ENCODE results near the gene OGFOD3. TPM values are rescaled to one million over a fixed set of nuclear protein-coding genes. Genes with fewer than 3 reads are reported as not detected.

The OGFOD3 gene
- total RNA-seq, 2 experiments from 2014 or later: 12.9 to 13.7 TPM

DNA sequence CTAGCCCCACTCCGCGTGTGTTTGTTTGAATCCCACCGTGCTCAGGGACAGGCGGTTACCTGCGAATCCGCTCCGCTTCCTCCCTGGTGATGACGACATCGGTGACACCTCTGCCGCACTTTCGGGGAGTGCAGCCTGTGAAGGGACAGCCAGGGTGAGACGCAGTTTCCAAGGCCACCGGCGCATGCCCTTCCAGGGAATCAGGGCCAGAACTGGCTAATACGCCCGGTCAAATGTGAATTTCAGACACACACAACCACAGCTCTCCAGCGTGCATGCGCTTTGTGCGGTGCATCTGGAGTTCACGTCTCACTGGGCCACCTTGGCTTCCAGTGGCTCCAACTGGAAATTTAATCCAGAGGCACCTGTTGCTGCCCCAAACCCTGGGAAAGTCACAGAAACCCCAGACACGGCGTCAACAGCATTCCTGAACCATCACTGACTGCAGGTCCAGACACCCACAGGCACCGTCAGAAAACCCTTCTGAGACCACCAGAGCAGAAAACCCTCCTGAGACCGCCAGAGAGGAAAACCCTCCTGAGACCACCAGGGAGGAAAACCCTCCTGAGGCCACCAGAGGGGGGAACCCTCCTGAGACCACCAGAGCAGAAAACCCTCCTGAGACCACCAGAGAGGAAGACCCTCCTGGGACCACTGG lies 6.9 kb downstream of the OGFOD3 start:
- POLR2A ChIA-PET: no interaction called here
- no peak overlapping the region for H3K4me3 Mint-ChIP-seq
- H3K36me3 ChIP-seq (ENCODE audit: insufficient read depth, low read length): peaks cover 20% of the 10 kb centered on the region
- no peak for DNase-seq
- H3K9me3 ChIP-seq (ENCODE audit: control insufficient read depth in 1 of 2, insufficient read depth in 1 of 2, low read length in 2 of 2): no peaks in the 10 kb centered on the region
- no peak overlapping the region for H3K4me3 ChIP-seq (ENCODE audit: low read length)
- no peaks in the 10 kb centered on the region for H3K27me3 ChIP-seq (ENCODE audit: control insufficient read depth in 1 of 2, insufficient read depth in 2 of 2, low read length in 2 of 2)
- CTCF ChIA-PET: no interaction called here
- peaks cover 36% of the 10 kb centered on the region for H3K36me3 Mint-ChIP-seq (ENCODE audit: low read depth)
- no peak for ATAC-seq (ENCODE audit: poor library complexity)
- H3K27ac ChIP-seq (ENCODE audit: low read depth in 1 of 2, low read length in 2 of 2): no peak overlapping the region
- TF ChIP-seq, protein P1, sequence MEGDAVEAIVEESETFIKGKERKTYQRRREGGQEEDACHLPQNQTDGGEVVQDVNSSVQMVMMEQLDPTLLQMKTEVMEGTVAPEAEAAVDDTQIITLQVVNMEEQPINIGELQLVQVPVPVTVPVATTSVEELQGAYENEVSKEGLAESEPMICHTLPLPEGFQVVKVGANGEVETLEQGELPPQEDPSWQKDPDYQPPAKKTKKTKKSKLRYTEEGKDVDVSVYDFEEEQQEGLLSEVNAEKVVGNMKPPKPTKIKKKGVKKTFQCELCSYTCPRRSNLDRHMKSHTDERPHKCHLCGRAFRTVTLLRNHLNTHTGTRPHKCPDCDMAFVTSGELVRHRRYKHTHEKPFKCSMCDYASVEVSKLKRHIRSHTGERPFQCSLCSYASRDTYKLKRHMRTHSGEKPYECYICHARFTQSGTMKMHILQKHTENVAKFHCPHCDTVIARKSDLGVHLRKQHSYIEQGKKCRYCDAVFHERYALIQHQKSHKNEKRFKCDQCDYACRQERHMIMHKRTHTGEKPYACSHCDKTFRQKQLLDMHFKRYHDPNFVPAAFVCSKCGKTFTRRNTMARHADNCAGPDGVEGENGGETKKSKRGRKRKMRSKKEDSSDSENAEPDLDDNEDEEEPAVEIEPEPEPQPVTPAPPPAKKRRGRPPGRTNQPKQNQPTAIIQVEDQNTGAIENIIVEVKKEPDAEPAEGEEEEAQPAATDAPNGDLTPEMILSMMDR (IDR thresholded peaks at IDR 0.05): no peak
- peaks cover 12% of the 10 kb centered on the region for H3K4me1 ChIP-seq (ENCODE audit: insufficient read depth, low read length)
- peaks cover 10% of the 10 kb centered on the region for H3K4me1 Mint-ChIP-seq (ENCODE audit: low read depth)
- intact Hi-C loops (cut with DNase I, micrococcal nuclease): loop anchor here (5.0 to 10.0 kb wide), 4 partner anchors 143 to 377 kb away; partner anchors contain the start of genes DCXR (in 1 of the 2), RAC3 (in 1 of the 2) and TBCD (in 1 of the 2)
- no peaks in the 10 kb centered on the region for H3K9me3 Mint-ChIP-seq
- no peaks in the 10 kb centered on the region for H3K27me3 Mint-ChIP-seq
- H3K27ac Mint-ChIP-seq: no peak overlapping the region

DNA sequence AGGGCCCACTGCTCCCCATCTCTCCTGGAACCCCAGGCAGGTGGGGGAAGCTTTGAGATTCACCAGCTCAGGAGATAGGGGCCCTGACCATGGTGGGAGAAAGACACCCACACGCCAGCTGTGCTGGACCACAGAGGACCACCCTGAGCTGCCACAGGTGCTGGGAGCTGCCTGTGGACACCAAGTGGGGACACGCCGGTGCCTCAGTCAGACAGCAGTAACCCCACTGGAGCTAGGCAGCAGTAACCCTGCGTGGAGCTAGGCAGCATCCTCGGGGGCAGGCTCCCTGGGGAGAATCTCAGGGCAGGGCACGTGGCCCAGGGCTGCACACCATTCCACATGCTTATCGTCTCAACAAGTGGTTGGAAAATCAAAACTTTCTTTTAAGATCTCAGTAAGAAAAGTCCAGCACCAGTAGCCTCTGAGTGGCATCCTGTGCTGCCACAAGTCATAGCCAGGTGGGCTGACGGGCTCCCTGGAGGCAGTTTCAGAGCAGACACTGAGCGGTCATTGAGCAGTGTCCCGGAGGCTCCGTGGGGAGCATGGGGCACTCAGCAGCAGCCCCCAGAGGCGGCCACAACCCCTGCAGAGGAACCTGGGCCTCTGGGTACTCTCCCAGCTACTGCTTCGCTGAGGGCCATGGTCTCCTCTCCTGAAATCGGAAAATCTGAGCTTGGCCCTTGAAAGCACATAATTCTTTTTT lies 8.2 kb downstream of the OGFOD3 start:
- POLR2A ChIA-PET: interaction anchor here (0.6 kb wide), 1 partner anchor 8 kb away, joined by 3 read pairs; no protein-coding TSS in a partner anchor

DNA sequence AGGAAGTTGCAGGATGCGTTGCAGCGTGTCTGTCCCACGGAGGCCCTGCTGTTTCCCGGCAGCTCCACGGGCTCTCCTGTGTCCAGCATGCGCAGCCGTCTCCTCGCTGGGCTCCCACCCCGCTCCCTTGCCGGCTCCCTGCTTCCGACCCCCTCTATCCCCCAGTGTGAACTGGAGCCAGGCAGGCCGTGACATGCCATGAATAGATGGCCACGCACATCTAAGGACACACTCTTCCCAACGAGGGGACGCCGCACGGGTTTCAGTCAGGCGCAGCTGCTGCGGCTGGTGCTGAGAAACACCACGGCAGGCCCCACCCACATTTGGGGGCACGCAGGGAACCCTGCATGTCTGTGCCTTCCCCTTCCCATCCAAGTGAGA lies 9.5 kb downstream of the OGFOD3 start:
- H3K27me3 Mint-ChIP-seq: no peaks in the 10 kb centered on the region
- H3K9me3 Mint-ChIP-seq: no peaks in the 10 kb centered on the region
- POLR2A ChIA-PET: no interaction called here
- H3K4me3 Mint-ChIP-seq: no peak overlapping the region
- Histone ChIP-seq H3K4me3 (ENCODE audit: low read length) (no peak overlapping the region), H3K4me1 (ENCODE audit: insufficient read depth, low read length) (no peaks in the 10 kb centered on the region), H3K27me3 (ENCODE audit: control insufficient read depth in 1 of 2, insufficient read depth in 2 of 2, low read length in 2 of 2) (no peaks in the 10 kb centered on the region), H3K9me3 (ENCODE audit: control insufficient read depth in 1 of 2, insufficient read depth in 1 of 2, low read length in 2 of 2) (no peaks in the 10 kb centered on the region), H3K36me3 (ENCODE audit: insufficient read depth, low read length) (peaks cover 22% of the 10 kb centered on the region), H3K27ac (ENCODE audit: low read depth in 1 of 2, low read length in 2 of 2) (no peak overlapping the region)
- TF ChIP-seq, protein P1 (IDR thresholded peaks at IDR 0.05): no peak
- H3K4me1 Mint-ChIP-seq (ENCODE audit: low read depth): no peaks in the 10 kb centered on the region
- ATAC-seq (ENCODE audit: poor library complexity): no peak
- intact Hi-C loops (cut with DNase I, micrococcal nuclease): no loop called here
- CTCF ChIA-PET: no interaction called here
- peaks cover 35% of the 10 kb centered on the region for H3K36me3 Mint-ChIP-seq (ENCODE audit: low read depth)
- no peak overlapping the region for H3K27ac Mint-ChIP-seq
- no peak for DNase-seq

More for the DNA sequence above, 8.2 kb downstream of the OGFOD3 start:
- no peak overlapping the region for H3K4me3 Mint-ChIP-seq
- Histone ChIP-seq H3K36me3 (ENCODE audit: insufficient read depth, low read length) (peaks cover 19% of the 10 kb centered on the region), H3K27me3 (ENCODE audit: control insufficient read depth in 1 of 2, insufficient read depth in 2 of 2, low read length in 2 of 2) (no peaks in the 10 kb centered on the region), H3K9me3 (ENCODE audit: control insufficient read depth in 1 of 2, insufficient read depth in 1 of 2, low read length in 2 of 2) (no peaks in the 10 kb centered on the region), H3K4me3 (ENCODE audit: low read length) (no peak overlapping the region), H3K4me1 (ENCODE audit: insufficient read depth, low read length) (peaks cover 12% of the 10 kb centered on the region), H3K27ac (ENCODE audit: low read depth in 1 of 2, low read length in 2 of 2) (no peak overlapping the region)
- ATAC-seq (ENCODE audit: poor library complexity) (no peak), DNase-seq (no peak)
- H3K4me1 Mint-ChIP-seq (ENCODE audit: low read depth): peaks cover 5% of the 10 kb centered on the region
- intact Hi-C loops (cut with DNase I, micrococcal nuclease): loop anchor here (5.0 to 10.0 kb wide), 4 partner anchors 145 to 375 kb away; partner anchors contain the start of genes DCXR (in 1 of the 2), RAC3 (in 1 of the 2) and TBCD (in 1 of the 2)
- H3K9me3 Mint-ChIP-seq: no peaks in the 10 kb centered on the region
- H3K27me3 Mint-ChIP-seq: no peaks in the 10 kb centered on the region
- TF ChIP-seq, protein P1 (IDR thresholded peaks at IDR 0.05): no peak
- CTCF ChIA-PET: interaction anchor here (0.7 kb wide), 2 partner anchors 104 to 174 kb away, joined by 3 read pairs; no protein-coding TSS in a partner anchor
- no peak overlapping the region for H3K27ac Mint-ChIP-seq
- H3K36me3 Mint-ChIP-seq (ENCODE audit: low read depth): peaks cover 39% of the 10 kb centered on the region
